Right renal pelvis (tissue), 4 donors: ENCODE results near the gene FAM156B. TPM values are rescaled to one million over a fixed set of nuclear protein-coding genes. Genes with fewer than 3 reads are reported as not detected.
"Not testable (repeated sequence)": the region's sequence is repeated elsewhere in the genome, so short reads cannot be mapped to it uniquely, and the experiment has no call there.

Experiments
- DNase-seq, 4 donors: peaks; one replicate each; pipeline ENCODE4 v3.0.0-alpha.2; 2013; ENCODE audit warnings: low read depth in 4 of 4, low spot score in 3 of 4, missing footprints in 1 of 4
- polyA plus RNA-seq, 4 donors: library from polyadenylated mRNA; unstranded; fragments of 120-200 nt; gene quantifications; one replicate each; pipeline ENCODE4 v1.2.1, GENCODE V29; 2013; ENCODE audit not compliant: insufficient read length in 4 of 4

FAM156B gene
- polyA plus RNA-seq, 4 donors, result 11.3 to 17.7 (median 14.8) TPM

DNA sequence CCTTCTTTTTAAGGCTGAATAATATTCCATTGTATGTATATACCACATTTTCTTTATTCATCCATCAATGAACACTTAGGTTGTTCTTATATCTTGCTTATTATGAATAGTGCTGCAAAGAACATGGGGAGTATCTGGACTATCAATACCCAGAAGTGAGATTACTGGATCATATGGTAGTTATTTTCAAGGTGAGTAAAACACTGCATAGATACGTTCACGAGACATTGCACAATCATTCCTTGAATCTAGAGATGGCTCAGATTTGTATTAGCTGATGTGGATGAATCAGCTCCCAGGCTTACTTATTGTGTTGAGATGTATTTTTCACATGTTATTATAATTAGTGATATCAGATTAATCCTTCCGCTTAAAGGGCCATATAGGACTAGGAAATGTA lies 17.6 kb downstream of the FAM156B start:
- DNase-seq, result not testable (repeated sequence)

DNA sequence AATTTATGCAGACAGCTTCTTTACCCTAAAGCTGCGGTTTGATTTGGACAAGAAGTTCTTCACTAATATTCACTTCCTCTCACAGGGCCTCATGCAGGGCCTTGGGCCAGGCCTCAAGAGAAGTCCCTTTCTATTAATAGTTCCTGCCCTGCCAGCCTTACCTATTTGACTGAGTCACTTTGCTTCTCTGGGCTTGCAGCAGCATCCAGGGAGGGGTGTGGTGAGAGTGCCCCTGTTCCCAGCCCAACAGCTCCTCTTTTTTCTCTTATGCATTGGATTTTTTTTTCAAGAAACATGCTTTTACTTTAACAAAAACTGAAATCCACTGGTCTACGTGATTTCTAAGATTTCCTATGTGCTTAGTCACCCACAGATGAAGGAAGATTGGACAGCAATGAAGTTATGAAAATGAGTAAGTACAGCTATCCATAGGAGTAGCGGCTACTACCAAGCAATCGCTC lies 26.7 kb downstream of the FAM156B start:
- DNase-seq, result no peak

DNA sequence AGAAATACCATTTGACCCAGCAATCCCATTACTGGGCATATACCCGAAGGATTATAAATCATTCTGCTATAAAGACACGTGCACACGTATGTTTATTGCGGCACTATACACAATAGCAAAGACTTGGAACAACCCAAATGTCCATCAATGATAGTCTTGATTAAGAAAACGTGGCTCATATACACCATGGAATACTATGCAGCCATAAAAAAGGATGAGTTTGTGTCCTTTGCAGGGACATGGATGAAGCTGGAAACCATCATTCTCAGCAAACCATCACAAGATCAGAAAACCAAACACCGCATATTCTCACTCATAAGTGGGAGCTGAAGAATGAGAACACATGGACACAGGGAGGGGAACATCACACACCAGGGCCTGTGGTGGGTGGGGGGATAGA lies 33.1 kb downstream of the FAM156B start:
- DNase-seq, result not testable (repeated sequence)

DNA sequence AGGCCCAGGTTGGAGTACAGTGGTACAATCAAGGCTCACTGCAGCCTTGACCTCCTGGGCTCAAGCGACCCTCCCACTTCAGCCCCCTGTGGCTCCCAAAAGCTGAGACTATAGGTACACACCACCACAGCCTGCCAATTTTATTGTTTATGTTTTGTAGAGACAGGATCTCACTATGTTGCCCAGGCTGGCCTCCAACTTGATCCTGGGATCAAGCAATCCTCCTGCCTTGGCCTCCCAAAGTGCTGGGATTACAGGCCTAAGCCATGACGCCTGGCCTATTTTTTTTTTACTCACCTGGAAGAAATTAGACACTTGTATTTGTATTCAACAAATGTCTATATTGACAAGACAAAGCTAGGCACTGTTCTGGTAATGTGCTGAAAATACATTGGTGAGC lies 36.1 kb downstream of the FAM156B start:
- no peak for DNase-seq

DNA sequence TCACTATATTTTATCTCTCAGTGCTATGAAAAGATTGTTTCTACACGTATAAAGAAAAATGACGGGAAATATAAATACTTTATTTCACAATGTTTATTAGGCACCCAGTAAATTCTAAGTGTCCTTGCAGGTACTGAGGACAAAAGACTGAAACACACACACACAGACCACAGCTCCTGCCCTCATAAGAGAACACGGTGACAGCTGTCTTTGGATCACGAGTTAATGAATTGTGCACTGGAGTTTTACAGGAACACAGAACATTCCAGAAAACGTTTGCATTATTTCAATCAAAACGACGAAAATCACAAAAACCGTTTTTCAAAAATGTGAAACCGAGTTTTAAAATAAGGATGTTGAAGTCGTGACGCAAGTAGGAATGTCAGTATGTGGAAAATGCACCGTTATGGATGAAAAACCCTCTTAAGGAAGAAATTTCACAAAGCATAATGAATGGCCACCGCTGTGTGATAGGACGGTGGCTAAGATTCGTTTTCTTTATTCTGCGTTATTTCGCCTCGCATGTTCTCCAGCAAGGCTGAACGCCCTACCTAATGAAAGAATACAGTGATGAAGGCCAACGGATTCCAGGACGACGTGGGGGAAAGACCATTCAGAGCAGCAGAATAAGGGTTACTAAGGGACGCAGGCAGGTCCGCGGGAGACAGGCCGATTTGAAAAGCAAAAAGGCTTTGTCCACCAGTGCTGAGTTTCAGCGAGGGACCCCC lies 37.0 kb downstream of the FAM156B start:
- no peak for DNase-seq

DNA sequence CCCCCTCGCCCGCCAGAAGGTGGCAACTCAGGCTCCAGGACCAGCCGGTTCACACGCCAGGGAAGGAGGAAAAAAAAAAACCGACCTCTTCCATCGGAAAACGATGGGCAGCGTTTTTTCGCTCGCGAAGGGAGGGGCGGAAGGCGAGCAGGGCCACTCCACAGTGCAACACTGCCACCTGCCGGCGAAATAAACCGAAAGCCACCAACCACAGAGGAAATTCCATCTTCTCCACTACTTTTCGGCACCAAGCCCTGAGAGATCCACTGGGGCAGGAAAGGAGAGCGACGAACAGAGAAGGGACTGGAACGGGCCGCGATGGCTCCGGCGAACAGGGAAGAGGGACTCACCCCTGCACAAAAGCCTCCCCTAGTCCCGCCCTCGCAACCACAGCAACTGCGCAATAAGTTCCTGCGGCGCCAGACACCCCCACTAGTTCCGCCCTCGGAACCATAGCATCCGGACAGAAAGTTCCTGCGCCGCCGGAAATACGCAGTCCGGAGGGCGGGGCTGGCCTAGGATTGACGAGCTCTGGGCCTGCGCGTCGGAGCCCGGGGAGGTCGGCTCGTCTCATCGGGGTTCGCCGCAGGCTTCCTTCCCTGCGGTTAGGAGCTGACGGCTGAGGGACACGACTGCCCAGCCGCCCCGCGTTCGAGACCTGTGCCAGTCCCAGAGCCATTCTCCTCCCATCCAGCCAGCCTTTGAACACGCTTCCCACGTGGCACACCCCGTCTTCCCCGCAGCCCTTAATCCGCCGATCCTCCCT lies 37.8 kb downstream of the FAM156B start:
- peak in 3 of 4 donors; percentile 80 to 81 (median 80) for DNase-seq

DNA sequence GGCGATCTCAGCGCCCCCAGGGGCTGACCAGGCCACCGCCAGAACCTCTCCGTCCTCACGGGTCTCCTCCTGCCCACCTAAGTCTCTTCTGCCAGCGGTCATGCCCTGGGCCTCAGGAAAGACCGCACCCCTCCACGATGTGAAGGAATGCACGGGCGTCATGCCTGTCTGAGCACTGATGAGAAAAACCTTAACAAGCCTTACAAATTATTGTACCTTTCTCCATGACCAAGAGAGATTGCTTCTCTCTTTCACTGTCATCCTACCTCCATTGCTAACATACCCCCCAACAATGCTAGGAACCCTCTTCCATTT lies 38.3 kb downstream of the FAM156B start:
- DNase-seq, result not testable (repeated sequence)

DNA sequence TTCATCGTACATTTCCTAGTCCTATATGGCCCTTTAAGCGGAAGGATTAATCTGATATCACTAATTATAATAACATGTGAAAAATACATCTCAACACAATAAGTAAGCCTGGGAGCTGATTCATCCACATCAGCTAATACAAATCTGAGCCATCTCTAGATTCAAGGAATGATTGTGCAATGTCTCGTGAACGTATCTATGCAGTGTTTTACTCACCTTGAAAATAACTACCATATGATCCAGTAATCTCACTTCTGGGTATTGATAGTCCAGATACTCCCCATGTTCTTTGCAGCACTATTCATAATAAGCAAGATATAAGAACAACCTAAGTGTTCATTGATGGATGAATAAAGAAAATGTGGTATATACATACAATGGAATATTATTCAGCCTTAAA lies 43.6 kb downstream of the FAM156B start:
- DNase-seq, result not testable (repeated sequence)

DNA sequence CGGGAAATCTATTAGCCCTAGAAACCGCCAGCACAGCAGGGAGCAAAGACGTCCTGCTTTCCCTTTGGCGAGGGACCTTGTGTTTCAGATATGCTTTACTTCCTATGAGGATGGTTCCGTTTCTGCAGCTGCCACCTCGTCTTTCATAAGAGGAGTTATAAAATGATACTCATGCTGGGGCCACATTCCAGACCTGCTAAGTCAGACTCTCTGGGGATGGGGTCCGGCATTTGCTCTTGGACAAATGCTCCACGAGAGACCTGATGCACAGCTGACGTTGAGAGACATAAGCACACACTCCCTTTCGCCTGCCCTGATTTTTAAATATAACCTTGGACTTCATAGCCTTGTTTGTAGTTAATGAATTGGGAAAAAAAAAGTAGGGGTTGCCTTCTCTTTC lies 44.6 kb downstream of the FAM156B start:
- not testable (repeated sequence) for DNase-seq

DNA sequence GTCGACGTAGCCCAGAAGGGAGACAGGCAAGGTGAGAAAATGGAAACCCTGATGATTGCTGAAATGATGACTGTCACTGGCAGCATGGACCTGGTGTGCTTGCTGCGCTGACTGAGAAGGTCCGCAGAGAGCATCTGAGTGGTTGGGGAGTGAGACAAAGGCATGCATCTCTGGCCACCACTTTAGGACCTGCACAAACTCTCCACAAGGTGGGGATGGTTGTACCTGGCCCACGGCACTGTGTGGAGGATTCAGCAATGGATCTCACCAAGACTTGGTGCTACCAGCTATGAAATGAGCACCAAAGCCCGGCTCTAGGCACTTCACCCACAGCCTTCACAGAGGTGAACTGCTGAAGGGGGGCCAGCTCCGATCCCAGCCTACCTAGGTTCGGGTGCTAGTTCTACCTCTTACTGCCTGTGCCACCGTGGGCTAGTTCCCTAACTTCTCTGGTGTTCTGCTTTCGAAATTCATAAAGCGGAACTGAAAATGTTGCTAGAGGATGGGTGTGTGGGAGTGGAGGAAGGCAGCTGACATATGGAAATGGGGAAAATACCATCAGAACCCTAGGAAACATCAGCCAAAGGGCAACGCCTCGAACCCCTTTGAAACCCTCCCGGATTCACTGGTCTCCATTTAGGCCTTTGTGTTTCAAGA lies 48.8 kb downstream of the FAM156B start:
- DNase-seq, result not testable (repeated sequence)

DNA sequence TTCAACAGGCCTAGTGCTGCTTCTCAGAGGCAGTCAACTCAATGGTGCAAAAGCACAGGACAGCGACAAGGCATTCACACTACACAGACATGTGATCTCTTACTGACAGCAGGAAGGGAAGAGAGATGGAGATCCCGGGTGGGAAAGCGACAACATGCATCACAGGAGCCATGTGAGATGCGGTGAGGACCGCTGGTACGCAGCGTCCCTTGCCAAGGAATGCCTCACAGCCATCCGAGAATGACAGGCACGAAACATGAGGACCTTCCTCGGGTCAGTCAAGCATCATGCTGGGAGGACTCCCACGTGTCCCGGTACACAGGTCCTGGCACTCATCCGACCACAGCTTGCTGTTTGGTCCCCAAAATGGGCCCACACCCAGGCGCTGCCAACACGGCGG lies 50.4 kb downstream of the FAM156B start:
- not testable (repeated sequence) for DNase-seq

DNA sequence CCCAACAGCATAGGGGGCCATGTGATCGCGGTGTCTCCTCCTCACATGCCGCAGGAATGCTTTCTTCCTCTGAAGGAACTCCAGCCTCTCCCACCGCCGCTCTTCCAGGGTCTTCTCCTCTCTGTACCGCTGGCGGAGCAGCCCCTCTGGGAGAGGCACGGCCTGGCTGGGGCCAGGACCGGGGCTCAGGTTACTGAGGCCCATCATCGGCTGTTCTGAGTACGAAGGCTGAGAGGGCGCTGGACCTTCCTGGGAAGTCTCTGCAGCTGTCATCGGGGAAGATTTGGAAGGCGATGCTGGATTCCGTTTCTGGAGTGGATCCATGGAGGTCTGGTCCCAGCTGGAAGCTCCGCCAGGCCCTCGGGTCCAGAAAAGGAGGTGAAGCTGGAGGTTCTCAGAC lies 51.1 kb downstream of the FAM156B start:
- not testable (repeated sequence) for DNase-seq

DNA sequence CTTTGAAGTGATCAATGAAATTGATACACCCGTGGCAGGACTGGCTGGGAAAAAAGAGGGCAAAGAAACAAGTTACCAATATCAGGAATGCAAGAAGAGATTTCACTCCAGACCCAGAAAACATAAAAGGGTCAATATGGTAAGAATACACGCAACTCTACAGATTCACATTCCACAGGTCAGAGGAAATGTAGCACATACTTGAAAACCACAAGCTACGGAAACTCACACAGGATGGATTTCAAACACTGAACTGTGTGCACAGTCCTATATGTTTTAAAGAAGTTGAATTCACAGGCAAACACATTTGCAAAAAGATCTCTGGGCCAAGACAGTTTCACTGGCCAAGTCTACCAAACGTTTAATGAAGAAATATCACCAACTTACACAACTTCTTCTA lies 52.2 kb downstream of the FAM156B start:
- DNase-seq, result not testable (repeated sequence)

DNA sequence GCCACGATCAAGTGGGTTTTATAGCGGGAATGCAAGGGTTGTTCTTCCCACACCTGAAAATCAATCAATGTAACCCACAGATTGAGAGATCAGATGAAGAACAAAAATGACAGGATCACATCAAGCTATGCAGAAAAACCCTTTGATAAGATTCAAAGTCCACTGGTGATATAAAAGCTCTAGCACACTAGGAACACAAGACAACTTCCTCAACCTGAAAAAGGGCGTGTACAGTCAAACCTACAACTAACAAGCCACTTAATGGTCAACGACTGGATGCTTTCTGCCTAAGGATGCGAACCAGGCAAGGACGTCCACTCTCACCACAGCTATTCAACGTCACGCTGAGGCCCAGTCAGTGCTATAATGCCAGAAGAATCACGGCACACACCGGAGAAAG lies 52.8 kb downstream of the FAM156B start:
- not testable (repeated sequence) for DNase-seq

Other genes with a start within 250 kb of the FAM156B start
- gene SSX7, start 242.4 kb upstream of the FAM156B start, polyA plus RNA-seq, result not detected
- not detected for gene SSX2, start 190.2 kb upstream of the FAM156B start, polyA plus RNA-seq
- under 1 TPM in 1 of 4 donors, not detected in 3; 0.08 TPM for gene SSX2B, start 146.1 kb upstream of the FAM156B start, polyA plus RNA-seq
- not detected for gene SPANXN5, start 99.9 kb upstream of the FAM156B start, polyA plus RNA-seq
- not detected for gene XAGE5, start 86.0 kb upstream of the FAM156B start, polyA plus RNA-seq
- gene XAGE3, start 29.2 kb upstream of the FAM156B start, polyA plus RNA-seq, result not detected
- gene FAM156A, start 61.2 kb downstream of the FAM156B start, polyA plus RNA-seq, result 10 to 100 TPM; 22.3 to 27.2 (median 26.9) TPM
- 10 to 100 TPM; 14.5 to 17.9 (median 15.2) TPM for gene GPR173, start 151.5 kb downstream of the FAM156B start, polyA plus RNA-seq
- 10 to 100 TPM; 24.3 to 41.1 (median 32.4) TPM for gene TSPYL2, start 185.0 kb downstream of the FAM156B start, polyA plus RNA-seq
- 10 to 100 TPM; 11.9 to 35.5 (median 24.0) TPM for gene KANTR, start 196.8 kb downstream of the FAM156B start, polyA plus RNA-seq